Chondrocyte (in vitro differentiated cells): ENCODE measurements around the gene LRRC42. TPM values are rescaled to one million over a fixed set of nuclear protein-coding genes. Genes with fewer than 3 reads are reported as not detected.

ENCODE experiments used
- DNase-seq: peaks from one replicate; pipeline ENCODE4 v3.0.0; 2021; ENCODE audit warnings: mixed read lengths, low spot score
- H3K27ac Mint-ChIP-seq: one replicate; pipeline ENCODE4 v1.8.0; 2021; ENCODE audit warnings: mild to moderate bottlenecking, moderate library complexity, mixed read lengths; ENCODE audit not compliant: unreplicated experiment
- H3K27me3 Mint-ChIP-seq: 2 replicates; pipeline ENCODE4 v1.8.0; 2021; ENCODE audit warnings: low read depth, mixed read lengths
- H3K36me3 Mint-ChIP-seq: 2 replicates; pipeline ENCODE4 v1.8.0; 2021; ENCODE audit warnings: low read depth, mixed read lengths
- H3K4me1 Mint-ChIP-seq: 2 replicates; pipeline ENCODE4 v1.8.0; 2021; ENCODE audit warnings: low read depth, mild to moderate bottlenecking, mixed read lengths
- H3K4me3 Mint-ChIP-seq: one replicate; pipeline ENCODE4 v1.8.0; 2021; ENCODE audit warnings: mild to moderate bottlenecking, moderate library complexity, mixed read lengths; ENCODE audit not compliant: unreplicated experiment
- H3K9me3 Mint-ChIP-seq: 2 replicates; pipeline ENCODE4 v1.8.0; 2021; ENCODE audit warnings: low read depth, mixed read lengths
- CTCF ChIP-seq: fragments of 200-600 bp; sonication (generic); IDR thresholded peaks from 2 replicates; pipeline ENCODE4 v1.5.0; 2021; ENCODE audit warnings: antibody characterized with exemption, mild to moderate bottlenecking, moderate library complexity
- total RNA-seq: library from RNA; stranded (reverse); gene quantifications from 3 replicates; pipeline ENCODE4 v1.2.1, GENCODE V29; 2021

LRRC42 gene
- total RNA-seq, 1 donor from 2014 or later: 37.6 TPM

- peaks cover 27% of the 10 kb centered on the region for H3K36me3 Mint-ChIP-seq
- no peak overlapping the region for H3K4me3 Mint-ChIP-seq
- no peak for DNase-seq
- peaks cover 4% of the 10 kb centered on the region for H3K9me3 Mint-ChIP-seq
- peaks cover 10% of the 10 kb centered on the region for H3K4me1 Mint-ChIP-seq
- H3K27ac Mint-ChIP-seq: no peak overlapping the region
- TF ChIP-seq CTCF: no peak
- H3K27me3 Mint-ChIP-seq: no peaks in the 10 kb centered on the region
Measured at GRCh38 chr1:53930932-53931331, 15.2 kb upstream of the LRRC42 start.

- no peaks in the 10 kb centered on the region for H3K27me3 Mint-ChIP-seq
- no peak for TF ChIP-seq CTCF
- no peak overlapping the region for H3K27ac Mint-ChIP-seq
- H3K4me1 Mint-ChIP-seq: peaks cover 11% of the 10 kb centered on the region
- H3K4me3 Mint-ChIP-seq: no peak overlapping the region
- DNase-seq: no peak
- H3K36me3 Mint-ChIP-seq: peaks cover 27% of the 10 kb centered on the region
- peaks cover 4% of the 10 kb centered on the region for H3K9me3 Mint-ChIP-seq
Measured at GRCh38 chr1:53931523-53931922, 14.6 kb upstream of the LRRC42 start.

- H3K27me3 Mint-ChIP-seq: no peaks in the 10 kb centered on the region
- no peak for TF ChIP-seq CTCF
- peaks cover 4% of the 10 kb centered on the region for H3K9me3 Mint-ChIP-seq
- H3K36me3 Mint-ChIP-seq: peaks cover 17% of the 10 kb centered on the region
- H3K4me3 Mint-ChIP-seq: no peak overlapping the region
- H3K27ac Mint-ChIP-seq: no peak overlapping the region
- no peak for DNase-seq
- peaks cover 22% of the 10 kb centered on the region for H3K4me1 Mint-ChIP-seq
Measured at GRCh38 chr1:53934170-53934765, 11.9 kb upstream of the LRRC42 start.

GRCh38 chr1:53936430-53936829, 9.7 kb upstream of the LRRC42 start:
- peaks cover 18% of the 10 kb centered on the region for H3K4me1 Mint-ChIP-seq
- TF ChIP-seq CTCF: no peak
- no peak overlapping the region for H3K27ac Mint-ChIP-seq
- peaks cover 17% of the 10 kb centered on the region for H3K36me3 Mint-ChIP-seq
- H3K9me3 Mint-ChIP-seq: peaks cover 4% of the 10 kb centered on the region
- no peak for DNase-seq
- no peak overlapping the region for H3K4me3 Mint-ChIP-seq
- H3K27me3 Mint-ChIP-seq: no peaks in the 10 kb centered on the region

GRCh38 chr1:53938136-53938830, 7.9 kb upstream of the LRRC42 start:
- no peak for DNase-seq
- Mint-ChIP-seq H3K4me1 (peaks cover 25% of the 10 kb centered on the region), H3K27me3 (no peaks in the 10 kb centered on the region), H3K36me3 (peaks cover 15% of the 10 kb centered on the region), H3K4me3 (no peak overlapping the region), H3K27ac (no peak overlapping the region), H3K9me3 (peaks cover 4% of the 10 kb centered on the region)
- no peak for TF ChIP-seq CTCF
